Dendritic cell treated with granulocyte-macrophage colony-stimulating factor and Interleukin-4, amounts not matched to agents 40 ng/mL and 50 ng/mL, for 4 days (primary cell): ENCODE measurements around the gene JAZF1.

Source experiments
- H3K27ac Mint-ChIP-seq: one replicate; pipeline ENCODE4 v1.8.0; 2022; ENCODE audit warnings: mild to moderate bottlenecking, mixed read lengths
- H3K27me3 Mint-ChIP-seq: one replicate; pipeline ENCODE4 v1.8.0; 2022; ENCODE audit warnings: mild to moderate bottlenecking, mixed read lengths
- H3K36me3 Mint-ChIP-seq: one replicate; pipeline ENCODE4 v1.8.0; 2022; ENCODE audit warnings: low read depth, mixed read lengths
- H3K4me1 Mint-ChIP-seq: one replicate; pipeline ENCODE4 v1.8.0; 2022; ENCODE audit warnings: low read depth, mixed read lengths
- H3K4me3 Mint-ChIP-seq: one replicate; pipeline ENCODE4 v1.8.0; 2022; ENCODE audit warnings: mild to moderate bottlenecking, moderate library complexity, mixed read lengths
- H3K9me3 Mint-ChIP-seq: one replicate; pipeline ENCODE4 v1.8.0; 2022; ENCODE audit warnings: mixed read lengths
- intact Hi-C: fragments of 100-400 bp; cut with micrococcal nuclease; formaldehyde crosslinking; loops from one replicate; pipeline ENCODE4 v1.15.0; 2022

Gene JAZF1

GRCh38 chr7:28112467-28112866 lies 68.1 kb downstream of the JAZF1 start:
- H3K9me3 Mint-ChIP-seq: no peaks in the 10 kb centered on the region
- peaks cover 6% of the 10 kb centered on the region for H3K36me3 Mint-ChIP-seq
- H3K4me3 Mint-ChIP-seq: no peak overlapping the region
- peak overlapping the region; percentile 59 for H3K27ac Mint-ChIP-seq
- H3K27me3 Mint-ChIP-seq: no peaks in the 10 kb centered on the region
- intact Hi-C loops: loop anchor here (1.0 kb wide), 1 partner anchor 39 kb away; no protein-coding TSS in a partner anchor
- H3K4me1 Mint-ChIP-seq: peaks cover 24% of the 10 kb centered on the region

DNA sequence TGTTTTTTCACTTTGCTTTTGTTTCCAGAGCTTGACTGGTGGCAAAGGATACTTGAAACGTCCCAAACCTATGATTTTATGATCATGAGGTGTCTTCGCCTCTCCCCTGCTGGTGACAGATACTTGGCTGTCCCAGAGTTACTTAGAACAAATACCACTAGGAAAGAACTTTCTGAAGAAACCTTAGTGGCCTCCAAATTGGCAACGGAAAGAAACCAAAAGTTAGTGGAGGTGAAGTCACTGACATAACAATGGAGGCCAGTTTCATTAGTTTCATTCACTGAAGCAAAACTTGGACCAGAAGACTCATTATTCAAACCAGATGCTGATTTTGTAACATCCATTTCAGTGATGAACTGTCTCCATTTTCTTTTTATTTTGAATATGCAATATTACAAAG lies 68.6 kb downstream of the JAZF1 start:
- peaks cover 6% of the 10 kb centered on the region for H3K36me3 Mint-ChIP-seq
- H3K27ac Mint-ChIP-seq: no peak overlapping the region
- no peak overlapping the region for H3K4me3 Mint-ChIP-seq
- peaks cover 26% of the 10 kb centered on the region for H3K4me1 Mint-ChIP-seq
- no peaks in the 10 kb centered on the region for H3K9me3 Mint-ChIP-seq
- intact Hi-C loops: loop anchor here (1.0 kb wide), 1 partner anchor 39 kb away; no protein-coding TSS in a partner anchor
- H3K27me3 Mint-ChIP-seq: no peaks in the 10 kb centered on the region

- Mint-ChIP-seq H3K9me3 (no peaks in the 10 kb centered on the region), H3K36me3 (peaks cover 6% of the 10 kb centered on the region), H3K27me3 (no peaks in the 10 kb centered on the region), H3K4me3 (no peak overlapping the region), H3K27ac (no peak overlapping the region), H3K4me1 (peaks cover 30% of the 10 kb centered on the region)
- intact Hi-C loops: no loop called here
Observed at GRCh38 chr7:28110427-28111012, 70.1 kb downstream of the JAZF1 start.

GRCh38 chr7:28108747-28109146 lies 71.8 kb downstream of the JAZF1 start:
- Mint-ChIP-seq H3K36me3 (peaks cover 11% of the 10 kb centered on the region), H3K9me3 (no peaks in the 10 kb centered on the region), H3K27me3 (no peaks in the 10 kb centered on the region), H3K4me1 (peaks cover 28% of the 10 kb centered on the region), H3K4me3 (no peak overlapping the region), H3K27ac (no peak overlapping the region)
- intact Hi-C loops: no loop called here

DNA sequence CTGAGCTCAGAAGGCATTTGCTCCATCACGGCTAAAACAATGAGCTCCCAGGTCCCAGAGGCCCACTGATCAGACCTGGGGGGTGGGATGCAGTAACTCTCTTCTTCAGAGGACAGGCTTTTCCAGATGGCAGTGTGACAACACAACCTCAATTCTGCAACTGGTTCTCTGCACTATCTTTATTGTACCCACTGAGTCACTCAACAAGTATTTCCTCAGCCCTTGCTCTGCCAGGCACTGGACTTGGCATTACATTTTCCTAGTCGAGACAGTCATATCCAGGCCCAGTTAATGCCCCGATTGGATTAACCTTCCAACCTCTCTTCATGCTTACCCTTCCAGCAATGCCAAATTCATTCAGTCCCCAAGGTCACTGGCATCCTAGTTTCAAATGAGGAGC lies 72.6 kb downstream of the JAZF1 start:
- Mint-ChIP-seq H3K9me3 (no peaks in the 10 kb centered on the region), H3K36me3 (peaks cover 15% of the 10 kb centered on the region), H3K4me1 (peaks cover 30% of the 10 kb centered on the region), H3K27me3 (no peaks in the 10 kb centered on the region), H3K4me3 (no peak overlapping the region), H3K27ac (no peak overlapping the region)
- intact Hi-C loops: no loop called here

DNA sequence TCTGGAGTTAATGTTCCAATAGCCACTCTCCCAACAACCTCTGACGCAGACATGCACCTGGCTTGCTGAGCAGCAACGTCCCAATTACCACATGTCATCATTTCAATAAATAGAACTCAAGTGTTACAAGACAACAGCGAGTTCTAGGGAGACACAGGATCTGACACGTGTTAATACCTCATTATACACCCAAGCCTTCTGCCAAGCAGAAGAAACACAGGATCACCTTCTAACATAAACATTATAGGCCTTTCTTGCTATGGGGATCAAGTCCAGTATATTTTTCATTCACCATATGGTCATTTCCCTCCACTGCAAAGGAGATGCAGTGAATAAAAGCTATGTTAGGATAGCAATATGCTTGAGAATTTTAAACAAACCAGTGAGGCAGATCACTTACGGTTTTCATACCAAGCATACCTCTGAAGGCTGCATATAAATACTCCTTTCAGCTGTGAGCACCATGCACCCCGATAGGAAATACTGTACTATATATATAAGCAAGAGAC lies 74.2 kb downstream of the JAZF1 start:
- Mint-ChIP-seq H3K9me3 (no peaks in the 10 kb centered on the region), H3K27ac (no peak overlapping the region), H3K4me3 (no peak overlapping the region), H3K36me3 (peaks cover 15% of the 10 kb centered on the region), H3K4me1 (peaks cover 30% of the 10 kb centered on the region), H3K27me3 (no peaks in the 10 kb centered on the region)
- intact Hi-C loops: no loop called here

DNA sequence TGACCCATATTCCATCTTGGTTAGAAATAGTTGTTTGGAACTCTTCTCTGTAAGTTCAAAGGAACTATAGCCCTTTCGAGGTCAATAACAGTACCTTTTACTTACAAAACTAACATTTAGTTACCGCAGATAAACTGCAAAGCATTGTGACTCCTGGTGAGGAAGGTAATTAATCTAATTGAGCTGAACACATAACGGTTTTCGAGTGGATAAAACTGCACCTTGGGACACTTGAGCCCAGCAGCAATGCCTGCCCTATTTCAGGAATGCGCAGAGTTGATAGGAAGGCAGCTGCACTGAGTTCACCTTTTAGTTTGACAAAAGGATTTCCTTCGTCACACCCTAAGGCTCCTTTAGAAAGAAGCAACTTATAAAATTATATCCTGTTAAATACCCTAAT lies 75.4 kb downstream of the JAZF1 start:
- intact Hi-C loops: no loop called here
- Mint-ChIP-seq H3K4me1 (peaks cover 30% of the 10 kb centered on the region), H3K27ac (no peak overlapping the region), H3K27me3 (no peaks in the 10 kb centered on the region), H3K36me3 (peaks cover 12% of the 10 kb centered on the region), H3K9me3 (no peaks in the 10 kb centered on the region), H3K4me3 (no peak overlapping the region)

DNA sequence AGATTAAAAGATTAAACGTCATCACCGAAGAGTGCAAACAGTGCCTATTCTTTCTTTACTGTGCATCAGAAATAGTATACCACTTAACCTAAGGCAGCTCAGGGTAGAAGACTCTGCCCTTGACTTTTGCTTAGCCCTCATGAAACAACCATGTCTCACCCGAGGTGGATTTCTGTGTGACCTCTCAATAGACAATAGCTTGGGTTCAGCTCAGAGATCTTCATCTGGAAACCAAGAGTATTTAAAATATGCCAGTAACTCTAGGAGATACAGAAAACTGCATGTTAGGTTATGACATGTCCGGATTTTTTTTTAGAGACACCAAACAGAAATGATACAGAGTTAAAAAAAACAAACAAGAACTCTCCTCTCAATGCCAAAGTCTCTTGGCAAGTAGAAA lies 75.8 kb downstream of the JAZF1 start:
- intact Hi-C loops: no loop called here
- no peaks in the 10 kb centered on the region for H3K27me3 Mint-ChIP-seq
- H3K27ac Mint-ChIP-seq: no peak overlapping the region
- no peaks in the 10 kb centered on the region for H3K9me3 Mint-ChIP-seq
- peaks cover 8% of the 10 kb centered on the region for H3K36me3 Mint-ChIP-seq
- H3K4me3 Mint-ChIP-seq: no peak overlapping the region
- peaks cover 30% of the 10 kb centered on the region for H3K4me1 Mint-ChIP-seq

DNA sequence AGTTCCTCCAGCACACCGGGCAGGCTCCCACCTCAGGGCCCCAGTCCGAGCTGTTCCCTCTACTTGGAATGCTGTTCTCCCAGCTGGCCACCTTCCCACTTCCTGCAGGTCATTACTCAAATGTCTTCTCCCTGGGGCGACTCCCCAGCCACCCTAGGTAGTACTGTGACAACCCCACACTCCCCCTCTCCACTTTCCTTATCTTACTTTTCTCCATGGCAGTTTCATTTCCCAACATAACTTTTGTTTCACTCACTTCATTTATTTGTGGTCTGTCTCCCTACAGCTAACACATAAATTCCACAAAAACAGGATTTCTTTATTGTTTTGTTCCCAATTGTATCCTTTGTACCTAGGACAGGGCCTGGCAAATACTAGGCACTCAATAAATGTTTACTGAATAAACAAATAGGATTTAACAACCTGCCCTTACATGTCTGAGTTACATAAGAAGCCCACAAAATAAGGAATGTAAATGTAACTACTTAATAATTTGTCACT lies 76.5 kb downstream of the JAZF1 start:
- no peaks in the 10 kb centered on the region for H3K9me3 Mint-ChIP-seq
- peak overlapping the region; percentile 24 for H3K27ac Mint-ChIP-seq
- H3K4me3 Mint-ChIP-seq: no peak overlapping the region
- no peaks in the 10 kb centered on the region for H3K27me3 Mint-ChIP-seq
- H3K36me3 Mint-ChIP-seq: peaks cover 8% of the 10 kb centered on the region
- intact Hi-C loops: no loop called here
- H3K4me1 Mint-ChIP-seq: peaks cover 30% of the 10 kb centered on the region

GRCh38 chr7:28102797-28103196 lies 77.8 kb downstream of the JAZF1 start:
- Mint-ChIP-seq H3K36me3 (peaks cover 8% of the 10 kb centered on the region), H3K9me3 (no peaks in the 10 kb centered on the region), H3K4me1 (peaks cover 25% of the 10 kb centered on the region), H3K27ac (no peak overlapping the region), H3K27me3 (no peaks in the 10 kb centered on the region), H3K4me3 (no peak overlapping the region)
- intact Hi-C loops: no loop called here

GRCh38 chr7:28096713-28097112 lies 83.9 kb downstream of the JAZF1 start:
- Mint-ChIP-seq H3K9me3 (peaks cover 9% of the 10 kb centered on the region), H3K4me1 (peaks cover 26% of the 10 kb centered on the region)

GRCh38 chr7:28095231-28095630 lies 85.4 kb downstream of the JAZF1 start:
- Mint-ChIP-seq H3K27me3 (no peaks in the 10 kb centered on the region), H3K36me3 (peaks cover 12% of the 10 kb centered on the region), H3K27ac (peak overlapping the region; percentile 65), H3K4me1 (peaks cover 31% of the 10 kb centered on the region), H3K4me3 (no peak overlapping the region), H3K9me3 (peaks cover 9% of the 10 kb centered on the region)
- intact Hi-C loops: loop anchor here (5.0 to 10.0 kb wide), 2 partner anchors 73 to 270 kb away; no protein-coding TSS in a partner anchor

More at GRCh38 chr7:28096713-28097112, 83.9 kb downstream of the JAZF1 start:
- H3K27me3 Mint-ChIP-seq: no peaks in the 10 kb centered on the region
- peaks cover 12% of the 10 kb centered on the region for H3K36me3 Mint-ChIP-seq
- H3K4me3 Mint-ChIP-seq: no peak overlapping the region
- intact Hi-C loops: loop anchor here (2.0 to 10.0 kb wide), 3 partner anchors 34 to 272 kb away; no protein-coding TSS in a partner anchor
- no peak overlapping the region for H3K27ac Mint-ChIP-seq

GRCh38 chr7:28093623-28094232 lies 86.9 kb downstream of the JAZF1 start:
- peaks cover 46% of the 10 kb centered on the region for H3K4me1 Mint-ChIP-seq
- peaks cover 9% of the 10 kb centered on the region for H3K9me3 Mint-ChIP-seq
- H3K4me3 Mint-ChIP-seq: no peak overlapping the region
- no peaks in the 10 kb centered on the region for H3K27me3 Mint-ChIP-seq
- no peak overlapping the region for H3K27ac Mint-ChIP-seq
- H3K36me3 Mint-ChIP-seq: peaks cover 12% of the 10 kb centered on the region
- intact Hi-C loops: loop anchor here (10.0 kb wide), 1 partner anchor 269 kb away; no protein-coding TSS in a partner anchor

GRCh38 chr7:28091190-28091589 lies 89.4 kb downstream of the JAZF1 start:
- Mint-ChIP-seq H3K4me1 (peaks cover 59% of the 10 kb centered on the region), H3K36me3 (peaks cover 12% of the 10 kb centered on the region), H3K27me3 (no peaks in the 10 kb centered on the region), H3K4me3 (no peak overlapping the region), H3K27ac (no peak overlapping the region), H3K9me3 (peaks cover 9% of the 10 kb centered on the region)
- intact Hi-C loops: loop anchor here (10.0 kb wide), 1 partner anchor 266 kb away; no protein-coding TSS in a partner anchor
